GM18526 (cell line): ENCODE measurements around the gene ATP5PD.

Experiments used
- POLR2A ChIP-seq: IDR thresholded peaks from 3 replicates; pipeline ENCODE4 v1.6.1; 2011; ENCODE audit not compliant: insufficient read length; ENCODE audit errors: extremely low read depth

The ATP5PD gene

DNA sequence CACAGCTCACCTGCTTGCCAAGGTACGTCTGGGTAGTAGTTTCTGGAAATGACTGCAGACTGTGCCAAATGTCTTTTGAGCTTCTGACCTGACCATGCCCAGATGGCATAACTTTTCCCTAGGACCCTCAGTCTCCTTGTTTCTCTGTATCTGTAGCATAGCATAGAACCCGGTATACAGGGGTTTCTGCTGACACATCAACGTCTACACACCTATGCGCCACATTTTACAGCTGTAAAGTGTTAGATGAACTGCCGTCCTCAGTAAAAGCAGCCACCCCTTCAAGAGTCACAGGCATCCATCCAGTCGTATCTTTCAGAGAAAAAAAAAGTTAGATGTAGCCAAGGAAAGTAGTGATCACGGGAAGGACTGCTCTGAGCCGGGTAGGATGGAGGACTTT lies 17.7 kb upstream of the ATP5PD start:
- TF ChIP-seq POLR2A = no peak

DNA sequence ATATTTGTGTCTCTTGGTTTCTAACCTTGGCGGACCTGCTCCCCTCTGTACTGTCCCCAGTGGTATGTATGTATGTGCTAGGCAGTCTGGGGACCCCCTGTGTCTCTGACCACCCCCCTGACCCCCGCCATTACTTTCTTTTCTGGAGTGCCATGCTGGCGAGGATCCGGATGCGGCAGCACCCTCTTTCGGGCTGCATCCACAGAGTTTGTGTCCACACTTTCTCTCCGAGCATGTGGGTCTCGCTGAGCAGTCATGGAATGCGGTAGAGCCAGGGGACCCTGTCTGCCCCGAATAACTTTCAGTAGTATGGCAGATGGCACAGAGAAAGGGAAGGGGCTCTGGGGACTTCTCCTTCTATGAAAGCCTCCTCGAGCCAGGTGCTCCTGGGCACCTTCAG lies 17.3 kb upstream of the ATP5PD start:
- TF ChIP-seq POLR2A = no peak

DNA sequence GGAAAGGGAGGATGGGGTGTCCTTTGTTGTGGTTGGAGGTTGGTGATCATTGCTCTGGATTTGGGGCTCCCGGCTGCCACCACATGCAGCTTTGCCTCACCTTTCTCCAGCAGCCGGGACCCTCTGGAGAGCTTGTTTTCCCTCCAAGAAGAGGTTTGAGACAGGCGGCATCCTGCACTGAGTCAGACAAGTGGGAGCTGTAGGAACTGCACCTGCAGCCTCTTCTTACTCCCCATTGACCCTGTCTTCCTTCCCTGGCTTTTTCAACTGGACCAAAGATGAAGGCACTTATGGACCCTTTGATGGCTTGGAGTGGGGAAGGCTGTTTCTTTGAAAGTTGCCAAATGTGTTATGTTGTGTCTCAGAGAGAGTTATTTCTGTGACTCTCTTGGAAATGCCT lies 16.9 kb upstream of the ATP5PD start:
- TF ChIP-seq POLR2A = no peak

DNA sequence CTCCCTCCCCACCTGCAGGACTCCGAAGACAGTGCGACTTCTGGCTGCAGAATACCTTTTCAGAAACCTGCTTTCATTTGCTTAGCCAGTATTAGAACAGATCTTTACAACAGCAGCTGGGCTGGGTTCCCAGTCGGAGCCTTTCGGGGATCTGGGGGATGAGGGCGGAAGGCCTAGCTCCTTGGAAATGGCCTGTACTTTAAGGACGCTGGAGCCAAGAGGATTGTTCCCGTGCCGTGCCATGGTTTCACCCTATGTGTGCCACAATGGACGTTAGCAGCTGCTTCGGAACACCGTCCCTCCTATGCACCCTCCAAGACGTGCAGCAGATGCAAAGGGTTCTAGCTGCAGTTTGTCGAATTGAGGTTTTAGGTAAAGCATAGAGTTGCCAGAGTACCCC lies 16.4 kb upstream of the ATP5PD start:
- no peak for TF ChIP-seq POLR2A

DNA sequence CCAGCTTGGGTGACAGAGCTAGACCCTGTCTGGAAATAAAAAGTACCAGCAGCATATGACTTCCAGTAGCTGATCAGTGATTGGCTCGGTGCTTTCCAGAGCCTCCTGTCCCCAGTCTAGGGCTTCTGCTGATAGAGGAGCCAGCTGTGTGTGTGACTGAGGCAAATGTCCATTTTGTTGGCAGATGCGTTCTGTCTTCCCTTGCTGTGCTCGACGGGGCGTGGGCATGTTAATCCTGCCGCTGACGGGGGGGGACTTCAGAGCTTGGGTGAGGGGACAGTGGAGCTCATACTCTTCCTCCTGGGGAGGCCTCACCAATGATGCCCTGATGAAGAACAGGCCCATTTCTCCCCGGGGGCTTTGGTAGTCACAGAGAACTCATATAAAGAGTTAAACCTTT lies 14.8 kb upstream of the ATP5PD start:
- no peak for TF ChIP-seq POLR2A

DNA sequence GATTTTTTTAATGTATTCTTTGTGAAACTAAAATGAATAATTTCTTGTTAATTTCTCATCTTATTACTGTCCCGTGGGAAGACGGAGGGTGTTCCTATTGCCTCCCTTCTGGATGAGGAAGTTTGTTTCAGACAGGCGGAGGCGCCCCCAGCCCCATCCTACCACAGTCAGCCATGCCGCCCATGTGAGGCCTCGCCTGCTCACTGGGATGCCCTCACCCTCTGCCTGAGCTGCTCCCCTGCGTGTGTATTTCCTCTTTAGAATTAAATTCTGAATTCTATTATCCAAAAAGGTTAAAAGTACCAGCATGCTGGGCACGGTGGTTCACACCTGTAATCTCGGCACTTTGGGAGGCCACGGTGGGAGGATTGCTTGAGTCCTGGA lies 14.3 kb upstream of the ATP5PD start:
- no peak for TF ChIP-seq POLR2A

DNA sequence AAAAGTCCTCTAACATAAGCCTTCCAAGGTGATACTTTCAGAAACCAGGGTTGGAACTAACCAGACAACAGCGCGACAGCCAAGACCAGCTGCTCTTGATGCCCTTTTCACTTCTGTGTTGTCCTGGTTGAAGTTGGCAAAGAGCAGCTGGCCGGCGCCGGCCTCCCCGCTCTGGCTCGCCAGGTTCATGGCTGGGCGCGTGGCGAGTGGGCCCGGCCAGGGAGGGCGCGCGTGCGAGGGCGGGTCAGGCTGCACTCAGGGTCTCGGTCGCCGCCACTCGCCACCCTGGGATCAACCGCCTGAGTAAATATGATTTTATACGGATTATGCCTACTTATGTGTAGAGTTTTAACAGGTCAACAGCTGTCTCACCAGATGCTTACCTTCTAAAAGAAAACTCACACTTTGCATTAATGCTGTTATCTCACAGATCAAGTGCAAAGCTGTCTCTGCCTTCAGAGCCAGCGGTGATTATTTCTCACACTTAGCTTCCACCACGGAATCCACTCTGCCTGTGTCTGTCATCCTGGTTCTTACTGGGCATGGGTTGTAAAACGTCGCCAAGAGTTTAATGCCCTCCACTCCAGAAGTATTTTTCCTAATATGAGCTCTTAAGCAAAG lies 13.8 kb upstream of the ATP5PD start:
- no peak for TF ChIP-seq POLR2A

DNA sequence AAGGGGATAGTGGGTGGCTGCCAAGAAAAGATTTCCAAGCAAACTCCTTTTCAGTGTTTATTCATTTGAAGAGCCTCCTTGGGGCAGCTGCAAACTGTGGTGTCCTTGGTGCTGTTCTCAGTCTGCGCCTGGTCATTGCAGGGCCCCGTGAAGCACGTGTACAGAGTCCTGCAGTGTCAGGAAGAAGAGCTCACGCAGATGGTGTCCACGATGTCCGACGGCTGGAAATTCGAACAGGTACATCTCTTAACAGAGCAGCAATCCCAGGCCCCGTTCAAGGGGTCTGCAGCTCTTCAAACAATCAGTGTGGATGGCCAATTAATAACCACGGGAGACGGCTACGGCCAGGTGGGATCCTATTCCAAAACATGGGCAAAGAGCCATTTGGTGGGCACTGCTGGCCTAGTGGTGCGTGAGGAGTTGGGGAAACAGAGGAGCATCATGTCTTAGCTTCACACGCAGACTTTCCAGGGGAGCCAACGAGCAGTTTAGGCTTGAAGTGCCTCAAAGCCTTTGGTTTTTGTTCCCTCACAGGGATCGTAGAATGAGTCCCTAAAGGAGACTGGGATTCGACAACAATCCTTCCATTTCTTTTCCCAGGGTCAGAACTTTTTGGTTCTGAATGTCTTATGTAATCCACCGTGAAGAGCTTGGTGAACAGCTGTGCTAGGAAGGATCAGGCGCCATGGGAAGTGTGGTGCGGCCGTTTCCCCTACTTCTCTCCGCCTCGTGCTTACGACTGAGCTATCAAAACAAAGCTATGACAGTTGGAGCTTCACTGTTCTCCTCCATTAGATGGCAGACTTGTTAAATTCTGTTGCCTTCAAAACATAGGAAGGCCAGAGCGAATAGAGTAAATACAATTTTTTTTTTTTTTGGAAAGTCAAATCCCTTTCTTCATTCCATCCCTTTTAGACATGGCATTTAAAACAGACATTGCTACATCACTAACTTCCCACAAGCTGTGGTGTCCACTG lies 12.9 kb upstream of the ATP5PD start:
- TF ChIP-seq POLR2A = no peak

DNA sequence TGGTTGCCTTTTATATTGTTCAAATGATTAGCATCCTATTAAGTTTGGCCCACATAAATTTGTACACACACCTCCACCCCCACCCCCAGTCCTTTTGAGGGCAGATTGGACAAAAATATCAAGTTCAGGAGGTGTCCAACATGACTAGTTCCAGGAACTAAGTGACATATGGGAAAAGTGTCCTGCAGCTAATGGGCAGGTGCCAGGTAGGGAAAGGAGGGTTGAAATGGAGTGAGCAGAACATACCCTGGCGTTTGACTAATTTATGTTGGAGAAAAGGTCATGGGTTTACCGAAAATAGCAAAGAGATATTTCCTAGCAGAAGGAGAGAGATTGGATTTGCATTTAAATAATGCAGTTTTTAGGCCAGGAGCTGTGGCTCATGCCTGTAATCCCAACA lies 5.2 kb upstream of the ATP5PD start:
- TF ChIP-seq POLR2A = no peak

DNA sequence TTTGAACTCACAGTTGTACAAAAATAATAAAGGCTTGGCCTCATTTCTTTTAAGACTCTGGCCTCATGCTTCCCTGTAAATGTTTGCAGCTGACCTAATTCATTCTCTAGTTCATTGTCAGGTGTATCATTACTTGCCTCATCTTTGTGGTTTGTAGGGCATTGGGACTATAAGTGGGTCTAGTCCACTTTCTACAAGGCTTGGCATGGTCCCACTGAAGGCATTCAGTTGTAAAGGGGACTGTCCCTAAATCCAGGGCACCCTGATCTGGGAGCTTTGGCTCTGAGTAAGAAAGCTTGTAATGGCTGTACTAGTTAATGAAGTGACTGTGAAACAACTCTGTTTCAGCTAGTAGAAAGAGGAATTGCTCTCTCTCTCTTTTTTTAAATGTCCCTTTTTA lies 2.9 kb upstream of the ATP5PD start:
- no peak for TF ChIP-seq POLR2A

DNA sequence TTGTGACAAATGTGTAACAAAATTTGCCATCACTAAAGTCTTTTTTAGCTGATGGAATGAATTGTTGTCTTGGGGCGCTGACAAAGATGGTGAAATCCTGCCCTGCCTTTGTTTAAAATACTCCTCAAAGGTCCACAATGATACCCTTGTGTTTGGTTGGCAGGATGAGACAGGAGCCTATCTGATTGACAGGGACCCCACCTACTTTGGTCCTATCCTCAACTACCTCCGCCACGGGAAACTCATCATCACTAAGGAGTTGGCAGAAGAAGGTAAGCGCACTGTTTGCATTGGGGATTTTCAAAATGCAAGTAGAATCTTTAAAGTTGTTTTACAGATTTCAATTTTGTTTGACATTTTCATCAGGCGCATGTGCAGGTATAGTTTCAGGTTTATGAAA lies 2.3 kb upstream of the ATP5PD start:
- no peak for TF ChIP-seq POLR2A

DNA sequence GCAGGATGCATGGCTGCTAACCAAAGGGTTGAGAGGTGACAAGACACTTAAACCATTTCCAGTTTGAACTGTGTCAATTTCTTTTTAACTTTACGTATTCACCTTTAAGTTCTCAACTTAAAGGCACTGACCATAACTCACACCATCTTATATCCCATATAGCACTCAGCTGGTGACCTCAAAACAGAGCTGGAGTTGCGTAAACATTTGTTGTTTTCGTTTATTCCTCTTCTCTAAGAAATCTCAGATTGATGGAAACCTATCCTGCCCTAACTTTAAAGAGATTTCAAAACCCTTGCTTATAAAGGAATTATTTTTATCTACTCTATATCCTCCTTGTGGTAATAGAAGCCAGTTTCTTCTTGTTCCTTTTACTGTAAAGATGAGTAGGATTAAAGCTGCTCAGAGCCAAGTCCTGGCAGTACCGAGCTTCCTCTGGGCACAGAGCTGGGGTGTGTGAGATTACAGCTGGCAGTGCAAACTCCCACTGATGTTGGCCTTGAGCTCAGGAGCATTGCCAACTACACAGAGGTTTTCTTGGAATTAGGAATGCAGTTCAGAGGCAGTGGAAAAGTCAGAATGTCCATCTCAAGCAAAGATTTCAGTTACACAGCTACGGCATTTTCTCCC lies 1.6 kb upstream of the ATP5PD start:
- TF ChIP-seq POLR2A = no peak

DNA sequence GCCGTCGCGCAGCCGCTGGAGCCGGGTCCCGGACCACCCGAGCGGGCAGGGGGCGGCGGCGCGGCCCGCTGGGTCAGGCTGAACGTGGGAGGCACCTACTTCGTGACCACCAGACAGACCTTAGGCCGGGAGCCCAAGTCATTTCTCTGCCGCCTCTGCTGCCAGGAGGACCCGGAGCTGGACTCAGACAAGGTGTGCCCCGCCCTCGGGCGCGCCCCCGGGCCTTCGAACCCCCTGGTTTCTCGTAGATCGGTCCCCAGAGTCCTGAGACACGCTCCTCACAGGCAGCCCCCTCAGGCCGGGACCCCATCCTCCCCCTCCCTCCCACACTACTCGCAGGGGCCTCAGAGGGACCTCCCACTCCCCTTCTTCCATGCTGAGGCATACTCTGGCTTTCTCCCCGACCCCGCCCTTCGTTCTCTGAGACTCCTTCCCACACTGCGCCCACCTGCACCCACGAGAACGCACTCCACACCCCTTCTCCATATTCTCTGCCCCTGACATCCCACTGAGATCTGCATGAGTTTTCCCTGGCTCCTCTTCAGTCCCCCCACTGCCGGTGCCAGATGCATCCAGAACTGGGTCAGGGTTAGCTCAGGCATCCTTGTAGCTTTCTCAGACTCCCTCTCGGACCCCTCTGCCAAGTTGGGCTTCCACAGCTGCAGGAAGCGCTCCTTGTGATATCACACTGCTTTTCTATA lies 779 bp upstream of the ATP5PD start:
- no peak for TF ChIP-seq POLR2A

DNA sequence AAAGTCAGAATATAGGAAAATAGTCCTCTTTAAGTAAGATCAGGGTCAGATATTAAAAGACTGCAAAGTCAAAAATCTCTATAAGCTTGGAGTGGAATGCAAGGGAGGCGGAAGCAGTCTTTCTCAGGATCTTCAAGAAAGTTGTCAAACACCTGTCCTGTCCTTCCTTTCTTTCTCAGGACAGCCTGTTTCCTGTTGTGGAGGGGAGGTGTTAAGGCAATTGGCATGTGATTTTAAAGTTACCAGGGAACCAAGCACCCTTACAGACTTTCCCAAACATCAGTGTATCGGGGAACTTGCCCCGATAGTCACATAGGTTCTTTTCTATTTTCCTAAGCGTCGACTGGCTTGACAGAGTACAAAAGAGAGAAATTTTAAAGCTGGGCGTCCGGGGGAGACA lies 2.1 kb downstream of the ATP5PD start:
- no peak for TF ChIP-seq POLR2A

DNA sequence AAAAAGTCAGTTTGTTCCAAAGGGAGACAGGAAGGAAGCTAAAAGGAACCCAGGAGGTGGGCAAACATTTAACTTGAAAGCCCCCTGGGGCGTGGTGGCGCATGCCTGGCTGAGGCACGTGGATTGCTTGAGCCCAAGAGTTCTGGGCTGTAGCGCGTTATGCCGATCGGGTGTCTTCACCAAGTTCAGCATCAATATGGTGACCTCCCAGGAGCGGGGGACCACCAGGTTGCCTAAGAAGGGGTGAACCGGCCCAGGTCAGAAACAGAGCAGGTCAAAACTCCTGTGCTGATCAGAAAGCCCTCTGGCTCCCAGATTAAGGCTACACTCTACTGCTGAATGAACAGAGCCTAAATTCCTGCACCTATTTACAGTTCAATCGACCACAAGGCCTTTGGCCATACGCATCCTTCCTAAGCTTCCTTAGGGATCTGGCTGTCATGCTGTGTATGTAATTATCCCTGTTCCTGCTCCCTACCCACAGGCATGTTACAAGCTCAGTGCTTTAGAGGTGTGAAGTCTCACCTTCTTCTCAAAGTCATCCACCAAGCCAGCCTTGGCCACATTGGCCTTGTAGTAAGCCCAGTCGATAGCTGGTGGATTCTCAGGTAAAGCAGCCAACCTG lies 5.0 kb downstream of the ATP5PD start:
- TF ChIP-seq POLR2A = no peak
